Measurements from ENCODE around the gene POLR2E.

POLR2E gene

DNA sequence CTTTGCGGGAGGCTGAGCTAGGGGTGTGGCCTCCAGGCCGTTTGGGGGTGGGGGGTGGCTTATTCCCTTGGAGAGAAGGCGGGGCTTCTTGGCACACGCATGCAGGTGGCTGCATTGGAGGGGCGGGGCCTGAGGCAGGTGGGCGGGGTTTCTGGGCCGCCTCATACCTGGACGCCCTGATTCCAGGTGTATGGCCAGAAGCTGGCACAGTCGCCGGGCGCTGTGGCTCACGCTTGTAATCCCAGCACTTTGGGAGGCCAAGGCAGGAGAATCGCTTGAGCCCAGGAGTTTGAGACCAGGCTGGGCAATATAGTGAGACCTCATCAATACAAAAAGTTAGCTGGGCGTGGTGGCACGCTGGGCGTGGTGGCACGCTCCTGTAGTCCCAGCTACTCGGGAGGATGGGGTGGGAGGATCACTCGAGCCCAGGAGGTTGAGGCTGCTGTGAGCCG, 47.5 kb downstream of the POLR2E start:
- Histone ChIP-seq H3K4me2 (ENCODE audit: low read depth, low read length, poor library complexity, severe bottlenecking) (no peak overlapping the region), H3K36me3 (ENCODE audit: insufficient read depth, low read length) (no peaks in the 10 kb centered on the region), H3F3A (ENCODE audit: low read depth) (no peaks in the 10 kb centered on the region), H3K27me3 (ENCODE audit: insufficient read depth, low read length, poor library complexity, severe bottlenecking) (no peaks in the 10 kb centered on the region), H3K9me2 (replicated peaks; ENCODE audit: low read depth, low read length) (no peaks in the 10 kb centered on the region), H3K79me2 (ENCODE audit: insufficient read depth, low read length) (no peaks in the 10 kb centered on the region), H2AFZ (ENCODE audit: low read length) (no peak overlapping the region), H3K4me1 (ENCODE audit: insufficient read depth, low read length, poor library complexity, severe bottlenecking) (no peaks in the 10 kb centered on the region), H3K9me3 (ENCODE audit: insufficient read depth, low read depth, low read length) (no peaks in the 10 kb centered on the region), H3K9ac (ENCODE audit: low read depth, low read length, poor library complexity, severe bottlenecking) (no peak overlapping the region), H4K20me1 (ENCODE audit: insufficient read depth, low read length, poor library complexity, severe bottlenecking) (no peaks in the 10 kb centered on the region), H3K4me3 (ENCODE audit: low read length, poor library complexity, severe bottlenecking) (no peak overlapping the region)
- TF ChIP-seq CTCF (conservative IDR thresholded peaks at IDR 0.05; ENCODE audit: low read length) (no peak), EZH2phosphoT487 (IDR thresholded peaks at IDR 0.05; ENCODE audit: borderline replicate concordance) (no peak)

GRCh38 chr19:1046836-1047695, 48.1 kb downstream of the POLR2E start:
- H3F3A ChIP-seq (ENCODE audit: low read depth) = no peaks in the 10 kb centered on the region
- H4K20me1 ChIP-seq (ENCODE audit: insufficient read depth, low read length, poor library complexity, severe bottlenecking) = no peaks in the 10 kb centered on the region
- no peak overlapping the region for H3K9ac ChIP-seq (ENCODE audit: low read depth, low read length, poor library complexity, severe bottlenecking)
- no peaks in the 10 kb centered on the region for H3K27me3 ChIP-seq (ENCODE audit: insufficient read depth, low read length, poor library complexity, severe bottlenecking)
- no peaks in the 10 kb centered on the region for H3K4me1 ChIP-seq (ENCODE audit: insufficient read depth, low read length, poor library complexity, severe bottlenecking)
- no peak overlapping the region for H2AFZ ChIP-seq (ENCODE audit: low read length)
- no peak overlapping the region for H3K4me2 ChIP-seq (ENCODE audit: low read depth, low read length, poor library complexity, severe bottlenecking)
- H3K36me3 ChIP-seq (ENCODE audit: insufficient read depth, low read length) = no peaks in the 10 kb centered on the region
- no peaks in the 10 kb centered on the region for H3K79me2 ChIP-seq (ENCODE audit: insufficient read depth, low read length)
- H3K9me3 ChIP-seq (ENCODE audit: insufficient read depth, low read depth, low read length) = no peaks in the 10 kb centered on the region
- H3K9me2 ChIP-seq (replicated peaks; ENCODE audit: low read depth, low read length) = no peaks in the 10 kb centered on the region
- TF ChIP-seq CTCF (conservative IDR thresholded peaks at IDR 0.05; ENCODE audit: low read length) (no peak), EZH2phosphoT487 (IDR thresholded peaks at IDR 0.05; ENCODE audit: borderline replicate concordance) (no peak)
- no peak overlapping the region for H3K4me3 ChIP-seq (ENCODE audit: low read length, poor library complexity, severe bottlenecking)

DNA sequence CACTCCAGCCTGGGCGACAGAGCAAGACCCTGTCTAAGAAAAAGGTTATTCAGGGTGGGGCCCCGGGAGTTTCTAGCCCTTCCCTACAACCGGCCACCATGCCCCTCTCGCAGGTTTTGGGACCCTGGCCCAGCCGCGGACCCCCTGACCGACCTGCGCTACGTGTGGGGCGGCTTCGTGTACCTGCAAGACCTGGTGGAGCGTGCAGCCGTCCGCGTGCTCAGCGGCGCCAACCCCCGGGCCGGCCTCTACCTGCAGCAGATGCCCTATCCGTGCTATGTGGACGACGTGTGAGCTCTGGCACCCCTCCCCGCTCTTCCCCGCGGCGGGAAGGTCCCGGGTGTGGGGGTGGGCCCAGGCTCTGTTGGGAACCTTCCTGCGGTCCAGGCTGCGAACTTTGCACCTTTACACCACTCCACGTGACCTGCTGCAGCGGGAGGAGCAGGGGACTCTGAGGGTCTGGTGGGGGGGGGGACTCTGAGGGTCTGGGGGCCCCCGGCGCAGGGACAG, 49.0 kb downstream of the POLR2E start:
- Histone ChIP-seq H3K79me2 (ENCODE audit: insufficient read depth, low read length) (no peaks in the 10 kb centered on the region), H4K20me1 (ENCODE audit: insufficient read depth, low read length, poor library complexity, severe bottlenecking) (no peaks in the 10 kb centered on the region), H3K4me1 (ENCODE audit: insufficient read depth, low read length, poor library complexity, severe bottlenecking) (peaks cover 2% of the 10 kb centered on the region), H3K9ac (ENCODE audit: low read depth, low read length, poor library complexity, severe bottlenecking) (no peak overlapping the region), H3F3A (ENCODE audit: low read depth) (no peaks in the 10 kb centered on the region), H3K27me3 (ENCODE audit: insufficient read depth, low read length, poor library complexity, severe bottlenecking) (no peaks in the 10 kb centered on the region), H3K36me3 (ENCODE audit: insufficient read depth, low read length) (no peaks in the 10 kb centered on the region), H3K4me3 (ENCODE audit: low read length, poor library complexity, severe bottlenecking) (no peak overlapping the region), H3K4me2 (ENCODE audit: low read depth, low read length, poor library complexity, severe bottlenecking) (no peak overlapping the region), H3K9me2 (replicated peaks; ENCODE audit: low read depth, low read length) (no peaks in the 10 kb centered on the region), H2AFZ (ENCODE audit: low read length) (no peak overlapping the region), H3K9me3 (ENCODE audit: insufficient read depth, low read depth, low read length) (no peaks in the 10 kb centered on the region)
- TF ChIP-seq CTCF (conservative IDR thresholded peaks at IDR 0.05; ENCODE audit: low read length) (no peak), EZH2phosphoT487 (IDR thresholded peaks at IDR 0.05; ENCODE audit: borderline replicate concordance) (no peak)

Data from Loucy (cell line).